ENCODE results near the gene ZNF469. TPM values are rescaled to one million over a fixed set of nuclear protein-coding genes. Genes with fewer than 3 reads are reported as not detected.

The ZNF469 gene
- polyA plus RNA-seq, 3 donors: 1.0 to 2.0 (median 1.8) TPM

GRCh38 chr16:88428616-88429386 is 46.0 kb downstream of the ZNF469 start:
- DNase-seq (ENCODE audit: extremely low read depth in 1 of 11, low read depth in 9 of 11, low spot score in 4 of 11): no peak

- DNase-seq (ENCODE audit: extremely low read depth in 1 of 11, low read depth in 9 of 11, low spot score in 4 of 11): no peak
Measured at GRCh38 chr16:88429387-88430184, 46.8 kb downstream of the ZNF469 start.

GRCh38 chr16:88430185-88430523 is 47.4 kb downstream of the ZNF469 start:
- no peak for DNase-seq (ENCODE audit: extremely low read depth in 1 of 11, low read depth in 9 of 11, low spot score in 4 of 11)

- no peak for DNase-seq (ENCODE audit: extremely low read depth in 1 of 11, low read depth in 9 of 11, low spot score in 4 of 11)
Measured at GRCh38 chr16:88430524-88431446, 48.0 kb downstream of the ZNF469 start.

- no peak for DNase-seq (ENCODE audit: extremely low read depth in 1 of 11, low read depth in 9 of 11, low spot score in 4 of 11)
Measured at GRCh38 chr16:88431651-88432050, 48.9 kb downstream of the ZNF469 start.

GRCh38 chr16:88432174-88432573 is 49.4 kb downstream of the ZNF469 start:
- no peak for DNase-seq (ENCODE audit: extremely low read depth in 1 of 11, low read depth in 9 of 11, low spot score in 4 of 11)

Other genes starting within 250 kb of the ZNF469 start
- gene ZFPM1, start 70.3 kb downstream of the ZNF469 start, polyA plus RNA-seq (ENCODE audit: insufficient read length in 3 of 3): 1 to 10 TPM; 2.1 to 5.7 (median 4.6) TPM
- gene ZC3H18, start 187.4 kb downstream of the ZNF469 start, polyA plus RNA-seq (ENCODE audit: insufficient read length in 3 of 3): 10 to 100 TPM; 35.8 to 43.3 (median 40.5) TPM

Data from renal cortex interstitium (tissue), 11 donors.